HG02623 (cell line): ENCODE measurements around the gene STUM.

ENCODE experiments used
- ATAC-seq: cut with Tn5 transposase; IDR thresholded peaks from one replicate; pipeline ENCODE4 v1.9.1; 2021; ENCODE audit warnings: moderate library complexity; ENCODE audit not compliant: unreplicated experiment

The STUM gene

GRCh38 chr1:226650236-226650841, 101.8 kb downstream of the STUM start:
- no peak for ATAC-seq

- no peak for ATAC-seq
These were observed 102.6 kb downstream of the STUM start for GRCh38 chr1:226651041-226651731.

DNA sequence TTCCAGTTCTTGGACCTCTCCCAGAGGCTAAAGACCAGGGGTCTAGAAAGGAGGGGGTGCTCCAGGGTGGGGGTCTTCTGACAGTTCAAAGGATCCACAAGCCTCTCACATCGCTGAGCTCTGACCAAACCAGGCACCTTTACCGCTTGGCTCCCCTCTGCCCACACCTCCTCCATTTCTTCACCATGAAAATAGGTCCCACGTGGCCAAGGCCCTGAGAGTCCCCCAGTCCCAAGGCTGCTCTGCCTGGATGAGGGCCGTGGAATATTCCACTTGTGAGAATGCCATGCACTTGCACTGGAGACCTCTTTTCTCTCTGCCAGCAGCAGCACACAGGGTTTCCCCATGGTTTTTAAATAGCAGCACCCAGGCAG, 103.2 kb downstream of the STUM start:
- no peak for ATAC-seq

- no peak for ATAC-seq
These were observed 104.0 kb downstream of the STUM start for GRCh38 chr1:226652613-226653012.

- peak; percentile 78 for ATAC-seq
These were observed 104.9 kb downstream of the STUM start for GRCh38 chr1:226653311-226653921.

- no peak for ATAC-seq
These were observed 105.6 kb downstream of the STUM start for GRCh38 chr1:226654046-226654667.

DNA sequence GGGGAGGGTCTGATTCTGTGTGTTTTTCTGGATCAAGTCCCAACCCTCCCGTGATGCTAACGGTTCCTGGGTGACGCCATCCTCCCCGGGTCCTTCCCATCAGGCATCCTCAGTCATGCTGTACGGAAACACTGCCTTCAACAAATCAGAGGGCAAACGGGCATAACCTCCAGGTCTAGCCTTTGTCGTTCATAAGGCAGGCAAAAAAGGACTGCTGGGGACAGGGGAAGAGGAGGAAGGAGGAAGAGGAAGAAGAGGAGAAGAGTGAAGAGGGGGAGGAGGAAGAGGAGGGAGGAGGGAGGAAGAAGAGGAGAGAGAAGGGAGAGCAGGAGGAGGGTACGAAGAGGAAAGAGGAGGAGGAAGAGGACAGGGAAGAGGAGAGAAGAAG, 106.1 kb downstream of the STUM start:
- ATAC-seq: no peak

DNA sequence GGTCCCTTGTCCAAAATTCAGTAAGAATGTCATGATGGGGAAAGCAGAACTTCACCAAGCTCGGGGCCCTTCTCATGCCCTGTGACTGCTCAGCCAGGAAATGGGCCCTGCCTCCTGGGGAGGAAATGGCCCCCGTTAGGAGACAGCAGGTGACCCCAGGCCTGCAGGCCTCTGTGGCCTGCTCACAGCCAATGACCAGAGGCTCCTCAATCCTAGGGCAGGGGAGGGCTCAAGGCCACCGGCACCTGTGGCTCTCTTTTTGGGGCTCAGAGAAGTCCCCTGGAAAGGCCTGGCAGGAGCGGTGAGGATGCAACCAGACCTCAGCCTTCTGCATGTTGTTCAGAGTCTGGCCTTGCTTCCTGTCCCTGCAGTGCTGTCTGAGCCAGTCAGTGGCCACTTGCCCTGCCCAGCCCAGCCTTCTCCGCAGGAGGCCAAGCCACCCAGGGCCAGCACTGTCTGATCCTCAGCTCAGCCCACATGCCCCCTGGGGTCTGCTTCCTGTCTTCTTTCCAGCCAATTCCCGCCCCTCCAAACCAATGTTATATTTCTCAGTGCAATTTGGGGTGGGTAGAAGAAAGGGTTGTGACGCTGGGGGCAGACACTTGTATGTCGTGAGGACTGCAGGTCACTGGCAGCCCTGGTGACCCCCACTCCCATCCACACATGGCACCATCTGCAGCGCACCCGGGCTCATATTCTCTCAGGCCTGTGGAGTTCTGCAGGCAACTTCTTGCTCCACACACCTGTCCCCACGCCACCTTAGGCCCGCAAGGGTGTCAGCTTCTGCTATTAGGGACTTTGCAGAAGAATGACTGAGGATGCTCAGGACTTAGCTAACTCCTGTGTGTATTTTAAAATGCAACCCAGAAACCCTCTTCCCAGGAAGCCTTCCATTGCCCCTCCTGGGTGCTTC, 106.9 kb downstream of the STUM start:
- ATAC-seq: no peak

DNA sequence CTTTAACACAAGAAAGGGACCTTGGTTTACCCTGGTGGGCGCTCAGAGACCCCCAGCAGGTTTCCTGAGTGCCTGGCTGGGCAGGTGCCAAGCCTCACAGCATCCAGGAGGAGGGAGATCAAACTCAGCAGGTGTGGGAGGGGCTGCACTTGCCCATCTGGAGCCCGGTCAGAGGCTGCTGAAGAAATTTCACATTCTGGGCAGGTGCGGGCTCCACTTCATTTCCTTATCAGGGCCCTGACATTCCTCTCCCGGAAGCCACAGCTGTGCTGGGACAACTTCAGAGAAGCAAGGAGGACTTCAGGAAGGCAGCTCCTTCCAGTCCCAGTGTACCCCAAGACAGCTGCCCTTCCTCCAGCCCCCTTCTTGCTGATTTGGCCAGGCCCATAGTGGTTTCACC, 107.6 kb downstream of the STUM start:
- ATAC-seq: no peak

DNA sequence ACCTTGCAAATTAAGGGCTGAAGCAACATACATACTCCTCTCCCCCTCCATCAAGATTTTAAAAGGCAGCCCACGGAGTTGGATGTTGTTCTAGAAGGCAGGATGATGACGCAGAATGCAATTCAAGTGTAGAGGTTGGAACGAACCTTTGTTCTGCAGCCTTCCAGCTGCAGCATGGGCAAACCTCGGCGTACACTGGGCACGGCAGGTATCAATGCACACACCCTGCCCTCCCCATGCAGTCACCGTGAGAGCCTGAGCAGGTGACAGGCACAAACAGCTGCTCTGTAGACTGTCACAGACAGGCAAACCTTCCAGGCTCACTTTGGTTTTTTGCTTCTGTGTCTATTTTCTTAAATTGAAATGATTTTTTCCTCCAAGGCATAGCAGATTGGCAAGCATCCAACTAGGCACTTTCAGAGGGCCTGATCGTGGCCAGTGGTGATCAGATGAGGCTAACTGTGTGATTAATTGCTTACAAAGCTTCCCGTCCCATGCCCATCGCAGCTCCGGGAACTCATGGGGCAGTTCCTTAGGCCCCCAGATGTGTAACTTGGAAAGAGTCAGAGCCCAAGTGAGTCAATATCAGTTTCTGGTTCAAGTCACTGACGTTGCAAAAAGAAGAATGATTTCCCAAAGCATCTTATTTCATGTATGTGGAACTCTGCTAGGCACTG, 108.2 kb downstream of the STUM start:
- no peak for ATAC-seq

GRCh38 chr1:226657895-226658545, 109.5 kb downstream of the STUM start:
- no peak for ATAC-seq

DNA sequence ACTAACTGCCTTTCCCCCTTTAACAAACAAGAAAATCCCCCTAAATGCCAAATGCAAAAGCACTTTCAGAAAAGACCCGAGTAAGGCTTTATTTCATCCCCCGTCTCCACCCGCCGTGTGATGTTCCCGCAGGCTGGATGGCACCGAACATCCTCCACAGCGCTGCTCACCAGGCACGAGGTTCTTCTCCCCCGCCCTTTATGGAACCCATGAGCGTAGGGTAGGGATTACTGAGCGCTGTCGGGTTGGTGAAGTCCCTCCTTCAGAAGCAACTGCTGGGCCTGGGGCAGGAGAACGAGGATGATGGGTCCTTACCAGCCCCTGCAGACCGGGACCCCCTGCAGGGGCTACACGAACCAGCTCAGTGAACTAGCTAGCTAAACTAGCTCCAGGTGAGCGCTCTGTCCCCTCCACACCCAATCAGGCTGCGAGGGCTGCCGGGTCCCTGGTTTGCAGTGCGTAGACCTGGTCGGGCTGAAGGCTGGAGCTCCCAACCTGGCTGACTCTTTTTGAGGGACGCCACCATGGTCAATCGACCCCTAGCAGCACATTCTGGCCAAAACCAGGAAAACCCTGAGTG, 110.1 kb downstream of the STUM start:
- no peak for ATAC-seq
